H1 (cell line): ENCODE measurements around the gene FLT4. TPM values are rescaled to one million over a fixed set of nuclear protein-coding genes. Genes with fewer than 3 reads are reported as not detected.

ENCODE experiments used
- E2F6 ChIP-seq: IDR thresholded peaks from 2 replicates; pipeline ENCODE4 v1.6.1; 2012; ENCODE audit warnings: inconsistent platforms
- EGR1 ChIP-seq: IDR thresholded peaks from 2 replicates; pipeline ENCODE4 v1.6.1; 2011; ENCODE audit warnings: low read depth, low read length, borderline replicate concordance
- HDAC6 ChIP-seq: IDR thresholded peaks from one replicate; pipeline ENCODE4 v1.7.1; 2012; ENCODE audit warnings: low read depth, mild to moderate bottlenecking, inconsistent platforms, low read length, moderate library complexity
- POLR2A ChIP-seq, 2 experiments: IDR thresholded peaks; 1 replicate in 1 of 2; 2 replicates in 1 of 2; pipeline ENCODE4 v1.6.1; 2011; ENCODE audit warnings: low read depth in 2 of 2, low read length in 2 of 2, mild to moderate bottlenecking in 2 of 2; ENCODE audit errors: control extremely low read depth in 1 of 2
- POLR2AphosphoS5 ChIP-seq: IDR thresholded peaks from 2 replicates; pipeline ENCODE4 v1.6.1; 2011; ENCODE audit warnings: low read depth, low read length
- polyA plus RNA-seq, 7 experiments: library from polyadenylated mRNA; depleted of rRNA in 3 of 7; stranded (reverse) in 5 of 7; unstranded in 2 of 7; fragments of >200 nt in 5 of 7; fragments of 200-250 nt in 2 of 7; gene quantifications; 1 replicate in 5 of 7; 2 replicates in 1 of 7; 4 replicates in 1 of 7; pipeline versions ENCODE4 v1.2.1 to v1.2.3, GENCODE V29; 2011 to 2013; ENCODE audit warnings: missing spikeins in 2 of 7, mixed read lengths in 2 of 7
- total RNA-seq: library from RNA; stranded (reverse); fragmentation: NEBNext Ultra II Directional; extraction: Animal tissue kit (Norgen Biotek cat#: 25700); gene quantifications from 2 replicates; pipeline ENCODE4 v1.2.1, GENCODE V29; 2021
- TF ChIP-seq, protein P1 (sequence below): IDR thresholded peaks from 2 replicates; pipeline ENCODE4 v1.6.1; 2011; ENCODE audit warnings: low read length, improper control_type of control experiment

The FLT4 gene
- total and polyA plus RNA-seq, 2 of the 8 experiments (the other 6 are each of a cell fraction or from before 2014, with no cell fraction given): 6.5 to 7.7 TPM

DNA sequence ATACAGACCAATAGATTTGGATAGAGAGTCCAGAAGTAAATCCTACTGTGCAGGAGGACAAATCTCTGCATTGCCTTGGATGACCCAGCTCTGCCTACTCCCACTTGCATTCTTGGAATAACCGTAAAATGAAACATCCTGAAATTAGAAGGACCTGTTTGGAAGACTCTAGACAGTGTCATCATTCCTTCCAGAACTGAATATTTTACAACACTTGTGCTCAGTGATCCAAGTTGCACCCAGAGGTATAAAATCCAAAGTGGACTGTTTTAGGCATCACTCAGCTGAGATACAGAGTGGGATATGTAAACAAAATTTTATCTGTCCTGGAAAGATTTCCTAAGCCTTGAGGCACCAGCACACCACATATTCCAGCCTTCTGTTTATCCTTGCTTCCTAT, 46.7 kb upstream of the FLT4 start (continued):
- TF ChIP-seq POLR2A (IDR thresholded peaks at IDR 0.05; ENCODE audit: control extremely low read depth in 1 of 2, low read depth in 2 of 2, low read length in 2 of 2) (no peak), POLR2AphosphoS5 (no peak), EGR1 (no peak), HDAC6 (no peak), E2F6 (no peak)
- TF ChIP-seq, protein P1, sequence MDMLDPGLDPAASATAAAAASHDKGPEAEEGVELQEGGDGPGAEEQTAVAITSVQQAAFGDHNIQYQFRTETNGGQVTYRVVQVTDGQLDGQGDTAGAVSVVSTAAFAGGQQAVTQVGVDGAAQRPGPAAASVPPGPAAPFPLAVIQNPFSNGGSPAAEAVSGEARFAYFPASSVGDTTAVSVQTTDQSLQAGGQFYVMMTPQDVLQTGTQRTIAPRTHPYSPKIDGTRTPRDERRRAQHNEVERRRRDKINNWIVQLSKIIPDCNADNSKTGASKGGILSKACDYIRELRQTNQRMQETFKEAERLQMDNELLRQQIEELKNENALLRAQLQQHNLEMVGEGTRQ: no peak
